Karpas-422 (cell line): Measurements from ENCODE around the gene PHETA1. TPM values are rescaled to one million over a fixed set of nuclear protein-coding genes. Genes with fewer than 3 reads are reported as not detected.
A peak's percentile ranks its signal among the peaks of the same experiment; 100 is the strongest.
"Not testable (repeated sequence)": the region's sequence is repeated elsewhere in the genome, so short reads cannot be mapped to it uniquely, and the experiment has no call there.

ENCODE experiments used
- DNase-seq: peaks from one replicate; pipeline ENCODE4 v3.0.0-alpha.2; 2015
- H2AFZ ChIP-seq: fragments of 200-600 bp; sonication (generic); 2 replicates; pipeline ENCODE4 v1.6.1; 2014; ENCODE audit warnings: antibody characterized with exemption, low read length, mixed read lengths
- H3K27ac ChIP-seq: fragments of 200-600 bp; sonication (generic); 2 replicates; pipeline ENCODE4 v1.5.1; 2014; ENCODE audit warnings: mild to moderate bottlenecking, low read length, moderate library complexity
- H3K27me3 ChIP-seq: fragments of 200-600 bp; sonication (generic); 2 replicates; pipeline ENCODE4 v1.6.1; 2014; ENCODE audit warnings: low read length, mixed read lengths
- H3K36me3 ChIP-seq: fragments of 200-600 bp; sonication (generic); 2 replicates; pipeline ENCODE4 v1.6.1; 2014; ENCODE audit warnings: low read length, mixed read lengths; ENCODE audit not compliant: insufficient read depth
- H3K4me1 ChIP-seq: fragments of 200-600 bp; sonication (generic); 2 replicates; pipeline ENCODE4 v1.6.1; 2014; ENCODE audit warnings: mild to moderate bottlenecking, low read length, mixed read lengths
- H3K4me2 ChIP-seq: fragments of 200-600 bp; sonication (generic); 2 replicates; pipeline ENCODE4 v1.6.1; 2014; ENCODE audit warnings: low read length, low read depth, mild to moderate bottlenecking; ENCODE audit not compliant: poor library complexity, severe bottlenecking
- H3K4me3 ChIP-seq: fragments of 200-600 bp; sonication (generic); 2 replicates; pipeline ENCODE4 v1.5.1; 2014; ENCODE audit warnings: mild to moderate bottlenecking, antibody characterized with exemption, low read length, mixed read lengths
- H3K79me2 ChIP-seq: fragments of 200-600 bp; sonication (generic); 2 replicates; pipeline ENCODE4 v1.6.1; 2014; ENCODE audit warnings: mild to moderate bottlenecking, low read length, mixed read lengths
- H3K9ac ChIP-seq: fragments of 200-600 bp; sonication (generic); 2 replicates; pipeline ENCODE4 v1.6.0; 2014; ENCODE audit warnings: low read length
- H3K9me2 ChIP-seq: fragments of 200-600 bp; sonication (generic), shearing (Covaris generic); replicated peaks from 2 replicates; pipeline ENCODE4 v1.6.0; 2014; ENCODE audit warnings: mild to moderate bottlenecking, low read length, moderate library complexity; ENCODE audit not compliant: insufficient read depth
- H3K9me3 ChIP-seq: fragments of 300-700, 200-600 bp; sonication (generic); 2 replicates; pipeline ENCODE4 v1.6.1; 2014; ENCODE audit warnings: low read length, mixed read lengths
- H4K20me1 ChIP-seq: fragments of 200-600 bp; sonication (generic); 2 replicates; pipeline ENCODE4 v1.6.1; 2014; ENCODE audit warnings: mild to moderate bottlenecking, antibody characterized with exemption, low read length, low read depth; ENCODE audit not compliant: insufficient read depth
- total RNA-seq: library from RNA; depleted of rRNA; stranded (reverse); fragments of >200 nt; shearing (Covaris generic); gene quantifications from 2 replicates; pipeline ENCODE4 v1.2.3, GENCODE V29; 2014; ENCODE audit warnings: low replicate concordance

PHETA1 gene
- total RNA-seq, 1 experiment from 2014 or later: 0.11 TPM

GRCh38 chr12:111399741-111400404 is 31.0 kb upstream of the PHETA1 start:
- not testable (repeated sequence) for H3K4me3 ChIP-seq, DNase-seq, H3K27ac ChIP-seq, H2AFZ ChIP-seq, H3K9ac ChIP-seq, H4K20me1 ChIP-seq, H3K27me3 ChIP-seq, H3K79me2 ChIP-seq, H3K9me2 ChIP-seq, H3K4me2 ChIP-seq, H3K36me3 ChIP-seq, H3K9me3 ChIP-seq
- H3K4me1 ChIP-seq: peaks cover 35% of the 10 kb centered on the region

DNA sequence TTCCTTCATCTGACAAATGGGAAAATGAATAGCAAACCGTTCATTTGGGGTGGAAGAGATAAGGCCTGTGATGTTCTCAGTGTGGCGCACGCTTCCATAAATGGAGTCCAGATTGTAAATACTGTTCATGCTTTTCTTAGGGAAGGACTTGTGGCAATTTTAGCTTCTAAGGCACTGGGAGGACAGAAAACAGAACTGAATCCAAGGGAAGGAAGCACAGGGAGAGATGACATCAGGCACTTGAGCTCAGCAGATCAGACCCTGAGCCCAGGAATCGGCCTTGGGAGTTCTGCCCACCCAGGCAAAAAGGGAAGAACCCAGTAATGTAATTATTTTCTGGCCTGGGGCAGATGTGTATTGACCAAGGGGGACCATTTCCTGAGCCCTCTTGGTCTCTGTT is 29.6 kb upstream of the PHETA1 start:
- no peaks in the 10 kb centered on the region for H3K9me3 ChIP-seq
- H4K20me1 ChIP-seq: no peaks in the 10 kb centered on the region
- H3K9ac ChIP-seq: no peak overlapping the region
- H2AFZ ChIP-seq: no peak overlapping the region
- no peak overlapping the region for H3K4me2 ChIP-seq
- H3K79me2 ChIP-seq: no peaks in the 10 kb centered on the region
- H3K9me2 ChIP-seq: no peaks in the 10 kb centered on the region
- DNase-seq: no peak
- peaks cover 21% of the 10 kb centered on the region for H3K4me1 ChIP-seq
- H3K27ac ChIP-seq: no peak overlapping the region
- H3K27me3 ChIP-seq: no peaks in the 10 kb centered on the region
- H3K4me3 ChIP-seq: no peak overlapping the region
- no peaks in the 10 kb centered on the region for H3K36me3 ChIP-seq

DNA sequence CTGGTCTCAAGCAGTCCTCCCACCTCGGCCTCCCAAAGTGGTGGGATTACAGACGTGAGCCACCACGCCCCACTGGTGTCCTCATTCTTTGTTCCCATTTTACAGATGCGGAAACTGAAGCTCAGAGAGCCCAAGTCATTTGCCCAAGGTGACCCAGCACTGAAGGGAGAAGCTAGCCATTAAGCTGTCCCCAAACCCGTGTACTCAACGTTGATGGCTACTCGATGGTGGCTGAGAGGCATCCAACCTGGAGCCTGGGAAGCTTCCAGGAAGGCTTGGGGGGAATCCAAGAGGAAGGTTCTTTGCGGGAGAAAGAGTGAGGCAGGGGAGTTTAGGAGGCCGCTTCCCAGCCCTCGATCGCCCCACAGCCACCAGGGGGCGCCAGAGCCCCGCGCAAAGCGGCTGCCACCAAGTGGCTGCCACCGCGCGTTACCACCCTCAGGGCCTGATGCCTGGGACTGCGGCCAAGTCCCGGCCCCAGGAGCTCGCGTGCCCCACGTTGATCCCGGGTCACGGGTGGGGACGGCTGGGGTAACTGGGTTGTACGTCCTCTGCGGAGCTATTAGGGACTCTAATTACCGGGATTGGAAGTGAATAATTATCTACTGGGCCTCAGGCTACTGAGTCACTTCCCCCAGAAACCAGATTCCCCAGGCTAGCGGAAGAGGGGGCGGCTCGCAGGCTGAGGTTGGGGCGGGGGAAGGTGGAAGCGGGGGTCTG is 28.0 kb upstream of the PHETA1 start:
- DNase-seq: peak; percentile 94
- Histone ChIP-seq H3K9ac (peak overlapping the region; percentile 66), H3K9me3 (no peaks in the 10 kb centered on the region), H2AFZ (peak overlapping the region; percentile 98), H4K20me1 (no peaks in the 10 kb centered on the region), H3K4me1 (peaks cover 10% of the 10 kb centered on the region), H3K9me2 (no peaks in the 10 kb centered on the region), H3K27ac (no peak overlapping the region), H3K27me3 (no peaks in the 10 kb centered on the region), H3K4me2 (peak overlapping the region; percentile 87), H3K79me2 (no peaks in the 10 kb centered on the region), H3K4me3 (peak overlapping the region; percentile 67), H3K36me3 (no peaks in the 10 kb centered on the region)

DNA sequence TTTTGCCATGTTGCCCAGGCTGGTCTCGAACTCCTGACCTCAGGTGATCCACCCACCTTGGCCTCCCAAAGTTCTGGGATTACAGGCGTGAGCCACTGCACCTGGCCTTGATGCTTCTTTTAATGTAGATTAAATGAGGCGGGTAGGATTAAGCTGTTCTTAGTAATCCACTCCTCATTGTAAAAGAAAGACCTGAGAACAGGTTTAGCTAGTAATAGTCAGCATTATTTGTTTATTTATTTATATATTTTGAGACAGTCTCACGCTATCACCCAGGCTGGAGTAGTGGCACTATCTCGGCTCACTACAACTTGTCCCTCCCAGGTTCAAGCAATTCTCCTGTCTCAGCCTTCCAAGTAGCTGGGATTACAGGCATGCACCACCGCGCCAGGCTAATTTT is 27.4 kb upstream of the PHETA1 start:
- H3K79me2 ChIP-seq, H3K27me3 ChIP-seq, H3K4me2 ChIP-seq, H2AFZ ChIP-seq, H3K9ac ChIP-seq, H3K27ac ChIP-seq, H3K4me3 ChIP-seq, H3K36me3 ChIP-seq, H3K9me2 ChIP-seq, H4K20me1 ChIP-seq, DNase-seq, H3K9me3 ChIP-seq: not testable (repeated sequence)
- H3K4me1 ChIP-seq: peaks cover 10% of the 10 kb centered on the region

- H4K20me1 ChIP-seq: no peaks in the 10 kb centered on the region
- no peak overlapping the region for H3K4me3 ChIP-seq
- H2AFZ ChIP-seq: no peak overlapping the region
These were observed 26.7 kb upstream of the PHETA1 start for GRCh38 chr12:111395336-111396187.

GRCh38 chr12:111394480-111394879 is 25.6 kb upstream of the PHETA1 start:
- no peaks in the 10 kb centered on the region for H3K27me3 ChIP-seq
- no peaks in the 10 kb centered on the region for H3K36me3 ChIP-seq
- H3K9ac ChIP-seq: no peak overlapping the region
- H2AFZ ChIP-seq: no peak overlapping the region
- no peak overlapping the region for H3K27ac ChIP-seq
- no peaks in the 10 kb centered on the region for H3K9me2 ChIP-seq
- no peak overlapping the region for H3K4me3 ChIP-seq
- H4K20me1 ChIP-seq: no peaks in the 10 kb centered on the region
- no peaks in the 10 kb centered on the region for H3K9me3 ChIP-seq
- H3K4me2 ChIP-seq: no peak overlapping the region
- H3K4me1 ChIP-seq: peaks cover 9% of the 10 kb centered on the region
- no peaks in the 10 kb centered on the region for H3K79me2 ChIP-seq
- DNase-seq: no peak

More at GRCh38 chr12:111395336-111396187, 26.7 kb upstream of the PHETA1 start:
- Histone ChIP-seq H3K4me2 (no peak overlapping the region), H3K9me3 (no peaks in the 10 kb centered on the region), H3K27me3 (no peaks in the 10 kb centered on the region), H3K9ac (no peak overlapping the region), H3K79me2 (no peaks in the 10 kb centered on the region), H3K36me3 (no peaks in the 10 kb centered on the region), H3K9me2 (no peaks in the 10 kb centered on the region), H3K4me1 (peaks cover 10% of the 10 kb centered on the region), H3K27ac (no peak overlapping the region)
- DNase-seq: no peak

DNA sequence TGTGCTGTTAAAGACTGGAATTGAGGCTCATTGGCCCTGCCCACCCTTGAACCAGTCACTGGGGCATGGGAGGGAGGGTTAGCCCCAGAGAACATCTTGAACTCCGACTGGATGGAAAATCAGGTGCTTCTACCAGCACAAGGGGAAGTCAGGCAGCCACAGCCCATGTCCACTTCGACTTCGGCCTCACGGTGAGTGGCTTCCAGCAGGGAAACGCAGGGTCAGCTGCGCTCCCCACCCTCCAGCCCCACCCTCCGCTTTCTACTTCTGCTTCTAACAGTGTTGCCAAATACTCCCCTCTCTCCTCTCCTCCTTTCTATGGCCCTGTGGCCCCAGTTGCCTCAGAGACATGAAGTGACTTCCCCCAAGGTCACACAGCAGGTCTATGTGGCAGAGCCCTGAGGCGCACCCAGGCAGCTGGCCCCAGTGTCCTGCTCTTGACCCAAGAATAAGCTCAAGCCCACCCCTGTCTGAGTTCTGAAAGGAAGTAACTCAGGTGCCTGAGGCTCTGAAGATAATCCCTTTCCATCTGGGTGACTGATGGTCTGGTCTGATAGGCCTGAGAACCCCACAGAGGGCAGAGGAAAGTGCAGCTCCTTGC is 24.9 kb upstream of the PHETA1 start:
- Histone ChIP-seq H3K4me1 (peaks cover 6% of the 10 kb centered on the region), H3K4me2 (no peak overlapping the region), H3K4me3 (no peak overlapping the region), H2AFZ (no peak overlapping the region), H4K20me1 (no peaks in the 10 kb centered on the region), H3K9ac (no peak overlapping the region), H3K9me3 (no peaks in the 10 kb centered on the region), H3K79me2 (no peaks in the 10 kb centered on the region), H3K27ac (no peak overlapping the region), H3K9me2 (no peaks in the 10 kb centered on the region), H3K36me3 (no peaks in the 10 kb centered on the region), H3K27me3 (no peaks in the 10 kb centered on the region)
- no peak for DNase-seq

DNA sequence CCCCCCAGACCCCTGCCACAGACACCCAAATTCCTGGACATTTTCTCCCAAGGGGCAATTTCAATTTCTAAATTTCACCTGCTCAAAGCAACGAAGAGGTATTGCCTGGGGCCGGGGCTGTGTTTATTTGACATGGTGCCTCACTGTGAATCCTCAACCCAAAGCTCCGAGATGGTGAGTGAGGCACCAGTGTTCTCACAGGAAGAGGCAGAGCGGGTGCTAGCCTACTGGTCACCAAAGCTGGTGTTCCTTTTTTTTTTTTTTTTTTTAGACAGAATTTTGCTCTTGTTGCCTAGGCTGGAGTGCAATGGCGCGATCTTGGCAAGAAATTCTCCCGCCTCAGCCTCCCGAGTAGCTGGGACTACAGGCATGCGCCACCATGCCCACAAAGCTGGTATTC is 22.0 kb upstream of the PHETA1 start:
- Histone ChIP-seq H3K27ac (no peak overlapping the region), H3K9me3 (no peaks in the 10 kb centered on the region), H3K79me2 (no peaks in the 10 kb centered on the region), H3K4me1 (no peaks in the 10 kb centered on the region), H3K4me3 (no peak overlapping the region), H3K9ac (no peak overlapping the region), H3K36me3 (no peaks in the 10 kb centered on the region), H4K20me1 (no peaks in the 10 kb centered on the region), H3K27me3 (no peaks in the 10 kb centered on the region), H3K4me2 (no peak overlapping the region), H3K9me2 (no peaks in the 10 kb centered on the region), H2AFZ (no peak overlapping the region)
- DNase-seq: no peak
